Psoas muscle (tissue), 8 donors: ENCODE measurements around the gene HS6ST3. TPM values are rescaled to one million over a fixed set of nuclear protein-coding genes. Genes with fewer than 3 reads are reported as not detected.

Experiments used
- ATAC-seq, 4 donors: fragments of 200-7000 bp; cut with Tn5 transposase; one replicate each; pipeline ENCODE4 v1.9.1; 2020; ENCODE audit warnings: moderate library complexity in 3 of 4, mild to moderate bottlenecking in 2 of 4
- DNase-seq, 2 donors: peaks; one replicate each; pipeline ENCODE4 v3.0.0-alpha.2; 2020
- H3K27ac ChIP-seq: fragments of 200-600 bp; one replicate; pipeline ENCODE4 v1.8.0; 2022
- H3K27me3 ChIP-seq, 3 donors: fragments of 200-600 bp in 1 of 3; one replicate each; pipeline versions ENCODE4 v1.6.1 to v1.8.0; 2013 to 2022; ENCODE audit warnings: low read length in 2 of 3, mild to moderate bottlenecking in 2 of 3, moderate library complexity in 1 of 3; ENCODE audit not compliant: insufficient read depth in 3 of 3
- H3K36me3 ChIP-seq, 2 donors: fragments of 200-600 bp in 1 of 2; one replicate each; pipeline versions ENCODE4 v1.6.1 to v1.8.0; 2013 to 2022; ENCODE audit warnings: low read depth in 1 of 2, mild to moderate bottlenecking in 1 of 2, moderate library complexity in 1 of 2; ENCODE audit not compliant: insufficient read depth in 1 of 2
- H3K4me1 ChIP-seq: fragments of 200-600 bp; one replicate; pipeline ENCODE4 v1.8.0; 2022
- H3K4me3 ChIP-seq: fragments of 200-600 bp; one replicate; pipeline ENCODE4 v1.8.0; 2022; ENCODE audit warnings: mild to moderate bottlenecking
- H3K9me3 ChIP-seq: fragments of 200-600 bp; one replicate; pipeline ENCODE4 v1.8.0; 2022
- WGBS, 3 donors: extraction: QIAGEN DNeasy Blood & Tissue Kit; methylation state at CpG; one replicate each; pipeline versions ENCODE4 v1.1.6 to v1.1.7; 2013; 5-methylcytosine and 5-hydroxymethylcytosine counted together
- intact Hi-C, 2 donors: fragments of 100-400 bp; cut with DNase I; formaldehyde crosslinking; loops; one replicate each; pipeline versions ENCODE4 v1.11.0 to v1.14.2; 2022
- polyA plus RNA-seq, 3 donors: library from polyadenylated mRNA; stranded (reverse); fragments of 200-250 nt; gene quantifications; one replicate each; pipeline ENCODE4 v1.2.3, GENCODE V29; 2013
- total RNA-seq, 4 donors: library from RNA; stranded (reverse); fragmentation: NEBNext Ultra II Directional in 2 of 4; extraction: Animal tissue kit (Norgen Biotek cat#: 25700) in 2 of 4; gene quantifications; one replicate each; pipeline versions ENCODE4 v1.2.1 to v1.2.4, GENCODE V29; 2021 to 2023
- TF ChIP-seq, protein P1 (sequence below): fragments of 200-600 bp; IDR thresholded peaks from one replicate; pipeline ENCODE4 v1.8.0; 2022; ENCODE audit warnings: antibody characterized with exemption
- donor health status: healthy with polysubstance abuse.
- donor health status: DM: no; HTN: no; CAD: no; lungs with moderate emphysema.
- donor health status: Bipolar disorder and iron deficiency.
- donor health status: healthy.
- donor health status: DM: yes; HTN: yes; CAD: no.
- donor health status: DM: no; HTN: no; CAD: no.
- donor health status: DM: no; HTN: no; CAD: no.
- donor health status: DM: yes; HTN: yes; CAD: no.

HS6ST3 gene
- total and polyA plus RNA-seq, 7 donors, result 0.01 to 0.58 (median 0.10) TPM

DNA sequence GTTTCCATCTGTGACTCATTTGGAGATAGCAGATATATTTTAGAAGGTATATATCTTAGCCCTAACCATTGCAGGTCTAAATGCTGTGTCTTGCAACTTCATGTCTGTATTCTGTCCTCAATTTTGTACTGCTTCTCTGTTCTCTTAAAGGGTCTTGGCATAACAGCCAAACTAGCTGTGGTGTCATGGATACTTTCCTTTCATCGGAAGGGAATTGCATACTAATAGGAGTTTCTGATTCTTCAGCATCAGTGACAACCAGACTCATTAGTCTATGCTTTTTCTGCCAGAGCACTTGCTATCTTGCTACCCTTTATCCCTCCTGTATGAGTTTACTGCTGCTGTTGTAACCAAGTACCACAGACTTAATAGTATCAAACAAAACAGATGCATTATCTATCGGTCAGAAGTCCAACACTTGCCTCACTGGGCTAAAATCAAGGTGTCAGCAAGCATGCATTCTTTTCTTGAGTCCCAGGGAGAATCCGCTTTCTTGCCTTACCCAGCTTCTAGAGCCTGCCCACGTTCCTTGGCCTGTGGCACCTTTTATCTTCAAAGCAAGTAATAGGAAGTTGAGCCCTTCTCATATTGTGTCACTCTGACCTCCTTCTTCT, 253.1 kb downstream of the HS6ST3 start:
- Histone ChIP-seq H3K27me3 (no peaks in the 10 kb centered on the region), H3K4me3 (no peak overlapping the region), H3K27ac (no peak overlapping the region), H3K4me1 (no peaks in the 10 kb centered on the region), H3K9me3 (no peaks in the 10 kb centered on the region), H3K36me3 (no peaks in the 10 kb centered on the region)
- TF ChIP-seq, protein P1, sequence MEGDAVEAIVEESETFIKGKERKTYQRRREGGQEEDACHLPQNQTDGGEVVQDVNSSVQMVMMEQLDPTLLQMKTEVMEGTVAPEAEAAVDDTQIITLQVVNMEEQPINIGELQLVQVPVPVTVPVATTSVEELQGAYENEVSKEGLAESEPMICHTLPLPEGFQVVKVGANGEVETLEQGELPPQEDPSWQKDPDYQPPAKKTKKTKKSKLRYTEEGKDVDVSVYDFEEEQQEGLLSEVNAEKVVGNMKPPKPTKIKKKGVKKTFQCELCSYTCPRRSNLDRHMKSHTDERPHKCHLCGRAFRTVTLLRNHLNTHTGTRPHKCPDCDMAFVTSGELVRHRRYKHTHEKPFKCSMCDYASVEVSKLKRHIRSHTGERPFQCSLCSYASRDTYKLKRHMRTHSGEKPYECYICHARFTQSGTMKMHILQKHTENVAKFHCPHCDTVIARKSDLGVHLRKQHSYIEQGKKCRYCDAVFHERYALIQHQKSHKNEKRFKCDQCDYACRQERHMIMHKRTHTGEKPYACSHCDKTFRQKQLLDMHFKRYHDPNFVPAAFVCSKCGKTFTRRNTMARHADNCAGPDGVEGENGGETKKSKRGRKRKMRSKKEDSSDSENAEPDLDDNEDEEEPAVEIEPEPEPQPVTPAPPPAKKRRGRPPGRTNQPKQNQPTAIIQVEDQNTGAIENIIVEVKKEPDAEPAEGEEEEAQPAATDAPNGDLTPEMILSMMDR, result no peak
- ATAC-seq (no peak), DNase-seq (no peak)
- intact Hi-C loops, result no loop called here
- 67 to 77% (median 70%) methylated on average over 4 of the region's 4 CpGs for WGBS, 3 donors

DNA sequence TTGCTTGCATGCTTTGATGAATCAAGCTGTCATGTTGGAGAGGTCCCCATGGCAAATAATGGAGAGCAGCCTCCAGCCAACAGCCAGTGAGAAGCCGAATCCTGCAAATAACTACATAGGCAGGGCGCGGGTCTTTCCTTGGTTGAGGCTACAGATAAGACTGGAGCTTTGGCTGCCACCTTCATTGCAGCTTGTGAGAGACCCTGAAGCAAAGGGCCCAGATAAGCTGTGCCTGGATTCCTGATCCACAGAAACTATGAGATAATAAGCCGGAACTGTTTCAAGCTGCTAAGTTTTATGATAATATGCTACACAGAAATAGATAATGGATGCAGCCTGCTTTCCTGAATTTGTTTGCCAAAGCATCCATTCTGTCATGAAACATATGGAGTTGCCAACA, 257.0 kb downstream of the HS6ST3 start:
- DNase-seq (no peak), ATAC-seq (no peak)
- TF ChIP-seq, protein P1, result no peak
- WGBS, 3 donors, result 94 to 100% (median 98%) methylated on average over 4 of the region's 4 CpGs
- Histone ChIP-seq H3K9me3 (no peaks in the 10 kb centered on the region), H3K27me3 (no peaks in the 10 kb centered on the region), H3K4me1 (no peaks in the 10 kb centered on the region), H3K36me3 (no peaks in the 10 kb centered on the region), H3K27ac (no peak overlapping the region), H3K4me3 (no peak overlapping the region)
- intact Hi-C loops, result no loop called here

DNA sequence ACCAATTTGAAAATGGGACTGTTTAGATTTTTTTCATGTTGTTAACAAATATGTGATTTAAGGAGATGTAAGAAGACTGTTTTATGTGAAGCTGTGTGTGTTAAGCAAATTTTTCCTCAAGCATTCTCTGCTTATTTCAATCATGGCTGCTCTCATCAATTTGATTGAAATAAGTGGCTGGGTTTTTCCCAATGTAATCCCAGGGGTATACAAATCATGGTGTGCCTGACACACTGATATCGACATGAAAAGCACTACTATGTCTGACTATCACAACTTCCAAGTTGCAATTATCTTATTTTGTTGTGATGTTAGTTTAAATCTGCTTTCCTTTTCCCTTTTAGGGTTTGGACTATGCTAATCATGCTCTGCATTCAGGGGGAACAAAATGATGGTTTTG, 283.7 kb downstream of the HS6ST3 start:
- intact Hi-C loops, result loop anchor here in 1 of 2 donors (10.0 kb wide), 1 partner anchor 1379 kb away; no protein-coding TSS in a partner anchor
- ATAC-seq (no peak), DNase-seq (no peak)
- H3K9me3 ChIP-seq, result no peaks in the 10 kb centered on the region
- no peaks in the 10 kb centered on the region for H3K27me3 ChIP-seq
- TF ChIP-seq, protein P1, result no peak
- H3K4me1 ChIP-seq, result no peaks in the 10 kb centered on the region
- H3K27ac ChIP-seq, result no peak overlapping the region
- H3K36me3 ChIP-seq, result no peaks in the 10 kb centered on the region
- WGBS, 3 donors, result 78 to 83% (median 81%) methylated on average over 1 of the region's 1 CpG
- no peak overlapping the region for H3K4me3 ChIP-seq

DNA sequence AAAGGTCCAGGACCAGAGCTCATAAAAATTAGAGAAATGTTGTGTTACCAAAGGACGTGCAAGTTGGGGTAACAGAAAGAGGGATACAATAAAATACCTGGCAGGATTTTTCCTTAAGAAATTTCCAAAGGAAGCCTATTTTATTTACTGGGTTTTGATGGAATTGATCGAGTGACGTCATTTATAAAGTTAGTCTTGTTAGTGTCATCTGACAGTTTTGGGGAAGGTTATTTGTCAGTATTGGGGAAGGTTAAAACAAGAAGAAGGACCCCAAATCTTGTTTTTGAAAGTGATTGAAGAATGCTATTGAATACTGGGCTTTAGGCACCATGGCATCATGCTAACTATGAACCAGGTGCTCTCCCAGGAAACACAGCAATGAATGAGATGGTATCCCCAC, 287.9 kb downstream of the HS6ST3 start:
- WGBS, 3 donors, result 78 to 81% (median 79%) methylated on average over 3 of the region's 3 CpGs
- Histone ChIP-seq H3K4me3 (no peak overlapping the region), H3K9me3 (no peaks in the 10 kb centered on the region), H3K27ac (no peak overlapping the region), H3K36me3 (no peaks in the 10 kb centered on the region), H3K4me1 (no peaks in the 10 kb centered on the region), H3K27me3 (no peaks in the 10 kb centered on the region)
- intact Hi-C loops, result loop anchor here in 1 of 2 donors (10.0 kb wide), 1 partner anchor 1383 kb away; no protein-coding TSS in a partner anchor
- TF ChIP-seq, protein P1, result no peak
- DNase-seq, result no peak
- ATAC-seq, result no peak

DNA sequence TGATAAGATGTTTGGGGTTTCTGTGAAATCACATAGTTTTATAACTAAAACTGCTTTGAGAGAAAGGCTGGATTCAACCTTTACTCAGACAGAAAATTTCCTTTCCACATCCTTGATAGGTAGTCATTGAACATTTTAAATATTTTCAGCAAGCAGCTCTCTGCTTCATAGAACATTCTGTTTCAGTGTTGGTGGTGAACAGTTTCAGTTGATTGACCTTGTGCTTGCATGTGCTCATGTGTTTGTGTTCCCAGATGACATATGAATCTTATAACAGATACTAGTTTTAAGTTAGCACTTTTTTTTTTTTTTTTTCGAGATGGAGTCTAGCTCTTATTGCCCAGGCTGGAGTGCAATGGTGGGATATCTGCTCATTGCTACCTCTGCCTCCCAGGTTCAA, 290.1 kb downstream of the HS6ST3 start:
- no peaks in the 10 kb centered on the region for H3K36me3 ChIP-seq
- H3K27me3 ChIP-seq, result no peaks in the 10 kb centered on the region
- no peak for DNase-seq
- no peak overlapping the region for H3K27ac ChIP-seq
- H3K4me3 ChIP-seq, result no peak overlapping the region
- no peaks in the 10 kb centered on the region for H3K4me1 ChIP-seq
- no peaks in the 10 kb centered on the region for H3K9me3 ChIP-seq
- WGBS, 3 donors, result 53 to 83% (median 56%) methylated on average over 1 of the region's 1 CpG
- TF ChIP-seq, protein P1, result no peak
- no peak for ATAC-seq
- intact Hi-C loops, result loop anchor here in 1 of 2 donors (10.0 kb wide), 1 partner anchor 1385 kb away; no protein-coding TSS in a partner anchor
